ENCODE data around the gene SLCO2A1.

SLCO2A1 gene

GRCh38 chr3:133966954-133967353 is 62.8 kb downstream of the SLCO2A1 start:
- TF ChIP-seq ZFX (IDR thresholded peaks at IDR 0.05; ENCODE audit: borderline replicate concordance) (no peak), CTCF (IDR thresholded peaks at IDR 0.05) (no peak)
- H3K27ac ChIP-seq: no peak overlapping the region

- TF ChIP-seq ZFX (IDR thresholded peaks at IDR 0.05; ENCODE audit: borderline replicate concordance): no peak
- no peak for TF ChIP-seq CTCF (IDR thresholded peaks at IDR 0.05)
- no peak overlapping the region for H3K27ac ChIP-seq
These were observed 63.8 kb downstream of the SLCO2A1 start for GRCh38 chr3:133965906-133966305.

GRCh38 chr3:133965013-133965570 is 64.6 kb downstream of the SLCO2A1 start:
- TF ChIP-seq CTCF (IDR thresholded peaks at IDR 0.05): no peak
- TF ChIP-seq ZFX (IDR thresholded peaks at IDR 0.05; ENCODE audit: borderline replicate concordance): no peak
- H3K27ac ChIP-seq: no peak overlapping the region

GRCh38 chr3:133964547-133964946 is 65.2 kb downstream of the SLCO2A1 start:
- TF ChIP-seq CTCF (IDR thresholded peaks at IDR 0.05) (peak; percentile 49), ZFX (IDR thresholded peaks at IDR 0.05; ENCODE audit: borderline replicate concordance) (no peak)
- no peak overlapping the region for H3K27ac ChIP-seq

GRCh38 chr3:133963657-133964396 is 65.9 kb downstream of the SLCO2A1 start:
- H3K27ac ChIP-seq: no peak overlapping the region
- TF ChIP-seq ZFX (IDR thresholded peaks at IDR 0.05; ENCODE audit: borderline replicate concordance): no peak
- TF ChIP-seq CTCF (IDR thresholded peaks at IDR 0.05): no peak

GRCh38 chr3:133962849-133963248 is 66.9 kb downstream of the SLCO2A1 start:
- TF ChIP-seq CTCF (IDR thresholded peaks at IDR 0.05) (no peak), ZFX (IDR thresholded peaks at IDR 0.05; ENCODE audit: borderline replicate concordance) (no peak)
- no peak overlapping the region for H3K27ac ChIP-seq

- no peak for TF ChIP-seq CTCF (IDR thresholded peaks at IDR 0.05)
- TF ChIP-seq ZFX (IDR thresholded peaks at IDR 0.05; ENCODE audit: borderline replicate concordance): no peak
- no peak overlapping the region for H3K27ac ChIP-seq
These were observed 71.5 kb downstream of the SLCO2A1 start for GRCh38 chr3:133958071-133958805.

All from 22Rv1 (cell line).